ENCODE measurements around the gene C6orf89. TPM values are rescaled to one million over a fixed set of nuclear protein-coding genes. Genes with fewer than 3 reads are reported as not detected.

C6orf89 gene
- polyA plus RNA-seq, 1 donor from 2014 or later = 24.6 TPM

GRCh38 chr6:36874443-36875249, 11.1 kb upstream of the C6orf89 start, which contains the start of gene PPIL1:
TSS of gene PPIL1 (minus strand) at chr6:36874803. CDS start at chr6:36874772, 31 bp downstream.
- peak; percentile 86 for TF ChIP-seq REST (IDR thresholded peaks at IDR 0.05; ENCODE audit: borderline replicate concordance)
- peak; percentile 47 for TF ChIP-seq CTCF (IDR thresholded peaks at IDR 0.05; ENCODE audit: poor library complexity, severe bottlenecking)
- TF ChIP-seq EP300 (conservative IDR thresholded peaks at IDR 0.05; ENCODE audit: poor library complexity, severe bottlenecking) = peak; percentile 60
- peak; percentile 98 for TF ChIP-seq MXI1 (conservative IDR thresholded peaks at IDR 0.05; ENCODE audit: poor library complexity, severe bottlenecking)
- peak; percentile 50 for TF ChIP-seq SMC3 (conservative IDR thresholded peaks at IDR 0.05; ENCODE audit: poor library complexity)
- TF ChIP-seq TAF1 (IDR thresholded peaks at IDR 0.05; ENCODE audit: low read depth) = peak; percentile 85
- TF ChIP-seq POLR2AphosphoS5 (IDR thresholded peaks at IDR 0.05) = peak; percentile 79
- TF ChIP-seq EZH2 (IDR thresholded peaks at IDR 0.05; ENCODE audit: borderline replicate concordance, insufficient read depth, low read length, poor library complexity, severe bottlenecking) = no peak
- peak; percentile 19 for TF ChIP-seq RAD21 (conservative IDR thresholded peaks at IDR 0.05)
- Histone ChIP-seq H3K27ac (ENCODE audit: low read length) (peak within 1 kb of the TSS; percentile 96), H3K4me2 (ENCODE audit: low read length) (peak within 1 kb of the TSS; percentile 96), H4K20me1 (ENCODE audit: insufficient read depth) (no peaks in the 10 kb centered on the region), H3K27me3 (ENCODE audit: insufficient read depth, low read depth, low read length) (no peaks in the 10 kb centered on the region), H2AFZ (ENCODE audit: low read depth, low read length) (peak within 1 kb of the TSS; percentile 66), H3K79me2 (replicated peaks; ENCODE audit: insufficient read depth, low read length) (peaks cover 23% of the 10 kb centered on the region), H3K9ac (ENCODE audit: low read length) (peak within 1 kb of the TSS; percentile 95), H3K36me3 (ENCODE audit: insufficient read depth, low read length) (no peaks in the 10 kb centered on the region), H3K9me2 (ENCODE audit: insufficient read depth, low read length) (no peaks in the 10 kb centered on the region), H3F3A (ENCODE audit: insufficient read depth, low read length, poor library complexity, severe bottlenecking) (peaks cover 8% of the 10 kb centered on the region), H3K4me3 (ENCODE audit: low read length) (peak within 1 kb of the TSS; percentile 95), H3K9me3 (ENCODE audit: low read length) (no peaks in the 10 kb centered on the region)

GRCh38 chr6:36875250-36875633, 10.5 kb upstream of the C6orf89 start:
- Histone ChIP-seq H3K9me3 (ENCODE audit: low read length) (no peaks in the 10 kb centered on the region), H3K4me2 (ENCODE audit: low read length) (peak overlapping the region; percentile 77), H4K20me1 (ENCODE audit: insufficient read depth) (no peaks in the 10 kb centered on the region), H3K36me3 (ENCODE audit: insufficient read depth, low read length) (no peaks in the 10 kb centered on the region), H2AFZ (ENCODE audit: low read depth, low read length) (peak overlapping the region; percentile 66), H3K27ac (ENCODE audit: low read length) (peak overlapping the region; percentile 96), H3K9me2 (ENCODE audit: insufficient read depth, low read length) (no peaks in the 10 kb centered on the region), H3K27me3 (ENCODE audit: insufficient read depth, low read depth, low read length) (no peaks in the 10 kb centered on the region), H3K9ac (ENCODE audit: low read length) (peak overlapping the region; percentile 95), H3K79me2 (replicated peaks; ENCODE audit: insufficient read depth, low read length) (peaks cover 18% of the 10 kb centered on the region), H3F3A (ENCODE audit: insufficient read depth, low read length, poor library complexity, severe bottlenecking) (peaks cover 8% of the 10 kb centered on the region), H3K4me3 (ENCODE audit: low read length) (peak overlapping the region; percentile 95)
- TF ChIP-seq MXI1 (conservative IDR thresholded peaks at IDR 0.05; ENCODE audit: poor library complexity, severe bottlenecking) (no peak), EZH2 (IDR thresholded peaks at IDR 0.05; ENCODE audit: borderline replicate concordance, insufficient read depth, low read length, poor library complexity, severe bottlenecking) (no peak), TAF1 (IDR thresholded peaks at IDR 0.05; ENCODE audit: low read depth) (no peak), SMC3 (conservative IDR thresholded peaks at IDR 0.05; ENCODE audit: poor library complexity) (no peak), POLR2AphosphoS5 (IDR thresholded peaks at IDR 0.05) (no peak), RAD21 (conservative IDR thresholded peaks at IDR 0.05) (no peak), CTCF (IDR thresholded peaks at IDR 0.05; ENCODE audit: poor library complexity, severe bottlenecking) (no peak), EP300 (conservative IDR thresholded peaks at IDR 0.05; ENCODE audit: poor library complexity, severe bottlenecking) (no peak), REST (IDR thresholded peaks at IDR 0.05; ENCODE audit: borderline replicate concordance) (no peak)

Measured in neural cell (in vitro differentiated cells).